HEK293T (cell line): Measurements from ENCODE around the gene CCDC177.

Experiments used
- CTCF ChIA-PET: fragments of 350-600 bp; formaldehyde crosslinking; extraction: SDS; loops from one replicate; lab custom pipeline; 2021; ENCODE audit warnings: antibody characterized with exemption, inconsistent platforms; lab: Yijun Ruan, JAX
- POLR2A ChIA-PET: fragments of 350-600 bp; formaldehyde crosslinking; extraction: SDS; loops from one replicate; lab custom pipeline; 2020; ENCODE audit warnings: antibody characterized with exemption, inconsistent platforms; lab: Yijun Ruan, JAX
- DNase-seq: peaks from one replicate; pipeline ENCODE4 v3.0.0; 2012; ENCODE audit warnings: mixed read lengths; ENCODE audit errors: extremely low spot score
- ARNT ChIP-seq: fragments of 450-650 bp; IDR thresholded peaks from 2 replicates; pipeline ENCODE4 v1.6.1; 2017; ENCODE audit warnings: mild to moderate bottlenecking
- BHLHE40 ChIP-seq: fragments of 450-650 bp; IDR thresholded peaks from 2 replicates; pipeline ENCODE4 v1.6.1; 2016; ENCODE audit warnings: mild to moderate bottlenecking, moderate library complexity, borderline replicate concordance
- CTBP1 ChIP-seq: fragments of 450-650 bp; IDR thresholded peaks from 2 replicates; pipeline ENCODE4 v1.6.1; 2016; ENCODE audit warnings: borderline replicate concordance
- ELF4 ChIP-seq: fragments of 450-650 bp; IDR thresholded peaks from 2 replicates; pipeline ENCODE4 v1.6.1; 2017; ENCODE audit warnings: antibody characterized with exemption
- FOXA1 ChIP-seq: fragments of 450-650 bp; IDR thresholded peaks from 2 replicates; pipeline ENCODE4 v1.6.1; 2016; ENCODE audit warnings: mild to moderate bottlenecking
- FOXK2 ChIP-seq: fragments of 450-650 bp; IDR thresholded peaks from 2 replicates; pipeline ENCODE4 v1.6.1; 2016; ENCODE audit warnings: mild to moderate bottlenecking
- FOXM1 ChIP-seq: fragments of 450-650 bp; IDR thresholded peaks from 2 replicates; pipeline ENCODE4 v1.6.1; 2017; ENCODE audit warnings: mild to moderate bottlenecking, borderline replicate concordance
- HDGF ChIP-seq: fragments of 450-650 bp; IDR thresholded peaks from 2 replicates; pipeline ENCODE4 v1.6.1; 2017; ENCODE audit warnings: antibody characterized with exemption, borderline replicate concordance
- L3MBTL2 ChIP-seq: fragments of 450-650 bp; conservative IDR thresholded peaks from 2 replicates; pipeline ENCODE4 v1.6.1; 2016; ENCODE audit warnings: mild to moderate bottlenecking
- LEF1 ChIP-seq: fragments of 450-650 bp; IDR thresholded peaks from 2 replicates; pipeline ENCODE4 v1.6.1; 2017; ENCODE audit warnings: mild to moderate bottlenecking, borderline replicate concordance
- NFRKB ChIP-seq: fragments of 450-650 bp; IDR thresholded peaks from 2 replicates; pipeline ENCODE4 v1.6.1; 2016; ENCODE audit warnings: mild to moderate bottlenecking, moderate library complexity
- SP1 ChIP-seq: fragments of 450-650 bp; IDR thresholded peaks from 2 replicates; pipeline ENCODE4 v1.6.1; 2017
- SUZ12 ChIP-seq: fragments of 450-650 bp; IDR thresholded peaks from 2 replicates; pipeline ENCODE4 v1.6.1; 2016; ENCODE audit warnings: mild to moderate bottlenecking
- TARDBP ChIP-seq: fragments of 450-650 bp; IDR thresholded peaks from 2 replicates; pipeline ENCODE4 v1.6.1; 2016
- ZNF384 ChIP-seq: fragments of 450-650 bp; IDR thresholded peaks from 2 replicates; pipeline ENCODE4 v1.6.1; 2016
- TF ChIP-seq, protein P1 (sequence below): fragments of 450-650 bp; IDR thresholded peaks from 2 replicates; pipeline ENCODE4 v1.6.1; 2016

CCDC177 gene

DNA sequence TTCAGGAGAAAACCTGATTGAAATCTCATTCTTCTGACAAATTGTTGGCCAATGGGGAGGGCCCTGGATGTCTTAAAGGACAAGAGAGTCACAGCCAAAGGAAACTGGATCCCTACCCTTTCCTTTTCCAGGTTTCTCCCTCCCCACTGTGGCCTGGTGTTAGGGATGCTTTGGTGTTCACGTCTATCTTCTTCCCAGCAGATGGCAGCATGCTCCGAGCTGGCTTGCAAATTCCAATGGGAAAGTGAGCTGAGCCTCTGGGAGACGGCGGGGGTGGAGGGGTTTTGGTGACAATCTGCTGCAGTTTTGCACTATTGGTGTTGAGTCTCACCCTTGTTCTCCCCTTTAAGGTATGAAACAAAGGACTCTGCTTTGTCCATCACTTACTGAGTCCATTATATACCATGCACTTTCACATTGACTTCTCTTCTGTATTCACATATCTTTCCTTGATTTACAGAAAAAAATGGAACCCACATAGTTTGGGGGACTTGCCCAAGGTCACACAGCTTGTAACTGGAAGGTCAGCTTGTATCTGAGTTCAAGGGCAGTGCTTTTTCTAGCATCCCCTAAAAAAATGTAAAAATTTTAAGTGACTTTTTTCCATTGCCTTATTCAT lies 39.3 kb downstream of the CCDC177 start:
- CTCF ChIA-PET: interaction anchor here (0.6 to 2.0 kb wide), 13 partner anchors 8 to 192 kb away, joined by 3 to 15 read pairs (median 4); partner anchors contain the start of gene CCDC177
- peak; percentile 87 for DNase-seq
- POLR2A ChIA-PET: no interaction called here
- TF ChIP-seq FOXA1: no peak

DNA sequence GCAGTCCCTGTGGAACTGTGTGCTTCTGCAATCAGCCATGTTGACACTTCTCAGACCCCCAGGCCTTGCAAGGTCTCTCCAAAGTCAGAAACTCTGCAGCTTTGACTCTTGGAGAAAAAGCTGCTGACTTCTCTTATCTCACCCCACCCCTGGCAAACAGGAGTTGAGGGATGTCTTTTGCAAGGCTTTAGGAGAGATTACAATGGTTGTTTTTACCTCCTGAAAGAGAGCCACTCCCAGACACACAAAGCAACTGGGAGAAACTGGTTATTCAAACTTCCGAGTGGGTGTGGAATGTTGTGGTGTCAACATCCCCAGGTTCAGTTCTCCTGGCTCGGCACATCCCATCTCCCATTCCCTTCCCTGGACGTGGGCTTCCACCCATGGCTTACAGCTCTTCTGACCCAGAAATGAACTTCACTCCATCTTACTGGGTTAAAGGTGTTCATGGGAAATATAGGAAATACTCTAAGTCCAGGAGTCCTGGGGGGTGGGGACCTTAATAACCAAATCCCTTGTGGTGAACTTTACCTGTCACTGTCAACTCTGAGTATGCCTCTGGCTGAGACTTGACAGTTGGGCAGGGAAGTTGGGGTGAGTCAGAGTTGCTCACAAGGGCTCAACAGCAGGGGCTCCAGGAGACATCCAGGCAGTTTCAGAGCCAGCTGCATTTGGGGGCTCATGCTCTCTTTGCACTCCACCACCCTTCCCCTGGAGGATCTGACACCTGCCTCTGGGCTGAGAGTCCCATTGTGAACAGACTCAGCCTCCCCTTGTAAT lies 41.9 kb downstream of the CCDC177 start:
- DNase-seq: no peak
- POLR2A ChIA-PET: no interaction called here
- CTCF ChIA-PET: interaction anchor here (0.7 kb wide), 1 partner anchor 55 kb away, joined by 3 read pairs; no protein-coding TSS in a partner anchor
- TF ChIP-seq ELF4: no peak
- TF ChIP-seq HDGF: no peak
- no peak for TF ChIP-seq FOXA1
- TF ChIP-seq LEF1: no peak
- TF ChIP-seq L3MBTL2: no peak
- TF ChIP-seq ARNT: no peak
- TF ChIP-seq SP1: no peak
- no peak for TF ChIP-seq BHLHE40
- TF ChIP-seq FOXK2: no peak
- no peak for TF ChIP-seq FOXM1
- no peak for TF ChIP-seq ZNF384
- TF ChIP-seq SUZ12: no peak
- TF ChIP-seq, protein P1, sequence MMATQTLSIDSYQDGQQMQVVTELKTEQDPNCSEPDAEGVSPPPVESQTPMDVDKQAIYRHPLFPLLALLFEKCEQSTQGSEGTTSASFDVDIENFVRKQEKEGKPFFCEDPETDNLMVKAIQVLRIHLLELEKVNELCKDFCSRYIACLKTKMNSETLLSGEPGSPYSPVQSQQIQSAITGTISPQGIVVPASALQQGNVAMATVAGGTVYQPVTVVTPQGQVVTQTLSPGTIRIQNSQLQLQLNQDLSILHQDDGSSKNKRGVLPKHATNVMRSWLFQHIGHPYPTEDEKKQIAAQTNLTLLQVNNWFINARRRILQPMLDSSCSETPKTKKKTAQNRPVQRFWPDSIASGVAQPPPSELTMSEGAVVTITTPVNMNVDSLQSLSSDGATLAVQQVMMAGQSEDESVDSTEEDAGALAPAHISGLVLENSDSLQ: no peak
- no peak for TF ChIP-seq TARDBP

DNA sequence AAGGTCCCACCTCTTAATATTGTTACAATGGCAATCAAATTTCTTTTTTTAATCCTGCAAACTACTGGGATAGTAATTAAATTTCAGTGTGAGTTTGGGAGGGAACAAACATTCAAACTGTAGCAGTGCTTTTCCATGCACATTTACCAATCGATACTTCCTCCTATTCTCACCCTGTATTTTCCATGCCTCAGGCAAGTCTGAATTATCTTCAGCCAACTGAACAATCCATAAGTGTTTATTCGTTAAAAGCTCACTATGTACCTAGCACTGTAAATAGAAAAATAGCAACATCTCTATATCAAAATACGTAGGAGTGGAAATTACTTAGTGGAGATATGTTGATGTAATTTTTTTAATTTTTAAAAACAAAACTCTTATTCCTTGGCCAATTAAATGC lies 43.5 kb downstream of the CCDC177 start:
- no peak for DNase-seq
- ChIA-PET POLR2A (no interaction called here), CTCF (no interaction called here)
- TF ChIP-seq BHLHE40: no peak
- TF ChIP-seq ARNT: no peak
- TF ChIP-seq CTBP1: no peak
- TF ChIP-seq, protein P1: no peak
- no peak for TF ChIP-seq LEF1
- TF ChIP-seq ELF4: no peak
- no peak for TF ChIP-seq ZNF384
- no peak for TF ChIP-seq TARDBP

DNA sequence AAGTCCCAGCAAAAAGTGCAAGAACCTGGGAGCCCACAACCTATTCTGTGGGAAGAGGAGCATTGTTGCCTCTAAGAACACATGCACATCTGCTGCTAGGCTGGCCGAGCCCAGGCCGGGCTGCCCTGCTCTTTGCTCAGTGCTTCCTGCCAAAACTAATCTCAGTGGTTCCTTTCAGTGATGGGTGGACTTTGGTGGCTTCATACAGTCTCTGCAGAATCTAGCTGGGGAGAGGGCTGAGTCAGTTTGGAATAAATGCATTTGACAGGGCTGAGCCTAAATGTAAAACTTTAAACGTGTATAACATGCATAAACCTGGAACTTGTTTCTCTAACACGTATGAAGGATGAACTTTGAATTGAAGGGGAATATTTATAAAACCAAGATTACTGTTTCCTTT lies 44.6 kb downstream of the CCDC177 start:
- ChIA-PET POLR2A (no interaction called here), CTCF (no interaction called here)
- TF ChIP-seq FOXA1 (no peak), ARNT (no peak), TARDBP (no peak), HDGF (no peak), LEF1 (no peak)
- TF ChIP-seq, protein P1: no peak
- DNase-seq: no peak

DNA sequence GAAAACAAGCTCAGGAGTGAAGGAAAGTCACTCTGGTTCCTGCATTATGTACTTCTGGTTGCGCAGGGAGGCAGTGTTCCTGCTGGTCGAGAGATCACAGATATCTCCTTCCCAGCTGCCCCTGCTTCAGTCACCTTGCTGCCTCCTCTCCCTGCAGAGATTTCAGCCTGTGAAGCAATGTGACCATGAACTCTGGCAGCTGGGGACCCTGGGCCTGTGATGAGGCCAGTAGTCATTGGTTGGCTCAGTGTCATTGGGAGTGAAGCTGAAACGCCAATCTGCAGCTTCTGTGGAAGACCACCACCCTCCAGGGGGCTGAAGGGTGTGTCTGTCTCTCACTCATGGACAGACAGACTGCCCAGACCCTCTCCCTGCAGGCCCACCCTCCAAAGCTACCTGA lies 45.1 kb downstream of the CCDC177 start:
- DNase-seq: no peak
- ChIA-PET CTCF (interaction anchor here (1.0 to 1.1 kb wide), 2 partner anchors 19 to 50 kb away, joined by 3 to 4 read pairs; no protein-coding TSS in a partner anchor), POLR2A (no interaction called here)
- TF ChIP-seq FOXM1 (no peak), BHLHE40 (no peak), HDGF (no peak), CTBP1 (no peak), L3MBTL2 (no peak), ELF4 (no peak), FOXK2 (no peak), FOXA1 (no peak), ARNT (no peak), SP1 (no peak), NFRKB (no peak), TARDBP (no peak), SUZ12 (no peak), ZNF384 (no peak)
- TF ChIP-seq, protein P1: no peak

DNA sequence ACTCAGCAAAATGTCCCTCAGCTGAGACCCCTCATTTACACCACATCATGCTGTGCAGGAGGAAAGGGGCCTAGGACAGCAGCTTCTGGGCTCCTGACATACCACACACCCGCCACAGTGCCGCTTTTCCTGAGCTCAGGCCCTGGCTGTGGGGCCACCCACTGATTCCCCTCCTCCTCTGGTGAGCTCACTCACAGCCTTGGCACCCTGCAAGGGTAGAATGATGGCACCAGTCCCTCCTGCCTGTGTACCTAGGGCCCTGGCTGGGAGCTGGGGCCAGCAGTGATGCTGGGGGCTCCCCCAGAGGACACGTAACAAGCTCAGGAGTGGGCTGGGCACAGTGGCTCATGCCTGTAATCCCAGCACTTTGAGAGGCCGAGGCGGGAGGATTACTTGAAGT lies 45.7 kb downstream of the CCDC177 start:
- no peak for TF ChIP-seq ELF4
- TF ChIP-seq, protein P1: no peak
- ChIA-PET CTCF (interaction anchor here (1.0 to 1.1 kb wide), 2 partner anchors 20 to 51 kb away, joined by 3 to 4 read pairs; no protein-coding TSS in a partner anchor), POLR2A (no interaction called here)
- no peak for DNase-seq
